HG03565 (cell line): ENCODE data around the gene A3GALT2.

Experiments used
- ATAC-seq: cut with Tn5 transposase; IDR thresholded peaks from one replicate; pipeline ENCODE4 v1.9.1; 2021; ENCODE audit warnings: mild to moderate bottlenecking, moderate library complexity; ENCODE audit not compliant: unreplicated experiment

A3GALT2 gene

GRCh38 chr1:33320619-33321165 is at the start of gene A3GALT2:
TSS of gene A3GALT2 (minus strand) at chr1:33321098. CDS start at chr1:33321098, 0 bp downstream.
- ATAC-seq: no peak

DNA sequence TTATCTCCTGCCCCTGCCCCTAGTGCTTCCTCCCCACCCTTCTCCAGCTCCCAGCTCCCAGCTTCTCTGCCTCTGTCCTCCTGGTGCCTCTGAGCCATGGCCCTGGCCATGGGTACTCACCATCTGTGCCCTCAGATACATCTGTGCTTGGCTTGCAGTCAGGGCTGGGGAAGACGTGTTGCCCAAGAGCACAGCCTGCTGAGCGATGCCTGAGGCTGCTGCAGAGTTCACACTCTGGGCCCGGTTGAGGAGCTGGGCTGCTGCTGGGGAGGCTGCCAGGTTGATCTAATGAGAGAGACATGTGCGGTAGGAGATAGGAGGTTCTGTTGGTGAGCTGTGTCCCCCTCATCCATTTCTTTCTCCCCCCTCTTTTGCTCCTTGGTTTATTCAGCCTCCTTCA is 49.4 kb upstream of the A3GALT2 start:
- no peak for ATAC-seq

DNA sequence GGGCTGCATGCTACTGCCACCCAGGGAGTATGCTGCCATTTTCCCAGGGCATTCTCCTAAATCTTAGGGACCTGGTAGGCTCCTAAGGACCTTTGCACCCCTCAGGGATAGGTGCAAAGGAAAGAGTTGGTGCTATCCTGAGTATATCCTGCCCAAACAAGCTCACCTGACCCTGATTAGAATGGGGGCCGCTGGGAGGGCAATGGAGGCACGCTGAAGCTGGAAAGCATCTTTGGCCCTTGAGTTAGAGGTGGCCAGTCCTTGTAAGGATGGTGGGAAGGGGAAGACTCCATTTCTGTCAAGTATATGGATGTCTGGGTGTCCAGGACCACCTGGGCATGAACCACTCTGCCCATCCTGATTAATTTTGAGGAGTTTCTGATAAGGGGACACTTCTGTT is 48.9 kb upstream of the A3GALT2 start:
- ATAC-seq: no peak

- ATAC-seq: no peak
These were observed 48.2 kb upstream of the A3GALT2 start for GRCh38 chr1:33369081-33369480.

GRCh38 chr1:33368431-33368830 is 47.5 kb upstream of the A3GALT2 start:
- ATAC-seq: no peak

GRCh38 chr1:33367485-33368405 is 46.8 kb upstream of the A3GALT2 start:
- ATAC-seq: peak; percentile 41

DNA sequence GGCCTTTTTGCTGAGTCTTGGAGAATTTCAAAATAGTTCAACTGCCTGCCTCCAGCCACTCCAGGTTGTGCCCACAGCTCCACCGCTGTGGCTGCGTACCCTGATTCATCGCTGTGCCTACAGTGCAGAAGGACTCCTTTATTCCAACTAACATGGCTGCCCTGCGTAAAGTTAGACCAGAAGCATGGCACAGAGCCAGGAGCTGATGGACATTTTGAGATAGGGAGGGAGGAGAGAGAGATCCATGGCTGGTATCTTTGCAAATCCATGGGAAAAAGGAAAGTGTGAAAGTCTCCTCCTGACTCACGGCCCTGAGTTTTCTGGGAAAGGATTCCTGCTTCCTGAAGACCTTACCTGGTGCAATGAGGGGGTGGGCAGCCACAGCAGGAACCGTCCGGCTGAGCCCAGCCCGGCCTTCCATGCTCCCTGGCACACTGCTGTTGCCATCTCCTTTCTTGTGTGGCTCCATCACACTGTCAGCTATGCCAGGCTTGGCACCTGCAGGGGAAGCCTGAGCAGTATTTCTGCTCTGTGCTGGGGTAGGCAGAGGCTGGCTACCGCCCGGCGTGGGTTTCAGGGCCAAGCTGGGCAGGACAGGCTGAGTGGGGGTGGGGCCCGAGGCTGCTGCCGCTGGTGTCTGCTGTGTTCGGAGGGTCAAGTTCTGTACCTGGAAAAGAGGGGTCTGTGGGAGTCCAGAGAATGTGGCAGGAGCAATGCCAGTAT is 46.0 kb upstream of the A3GALT2 start:
- no peak for ATAC-seq

DNA sequence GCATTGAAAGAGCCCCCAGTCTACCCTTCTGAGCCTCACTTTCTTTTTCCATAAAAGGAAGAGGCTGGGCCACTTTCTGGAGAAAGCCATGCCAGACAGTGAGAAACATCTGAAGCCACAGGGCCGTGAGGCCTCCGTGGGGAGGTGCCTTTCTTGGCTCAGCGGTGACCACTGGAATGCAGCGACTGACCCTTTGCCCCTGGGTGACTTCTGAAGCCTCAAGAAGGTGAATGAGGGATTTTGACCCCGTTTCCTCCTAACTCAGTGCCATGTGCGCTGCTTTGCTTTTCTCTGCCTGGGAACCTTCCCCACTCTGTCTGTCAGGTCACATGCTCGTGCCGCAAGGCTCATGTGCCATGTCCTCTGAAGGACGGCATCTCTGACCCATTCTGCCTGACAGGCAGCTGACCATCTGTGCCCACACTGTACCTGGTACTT is 44.7 kb upstream of the A3GALT2 start:
- ATAC-seq: no peak

DNA sequence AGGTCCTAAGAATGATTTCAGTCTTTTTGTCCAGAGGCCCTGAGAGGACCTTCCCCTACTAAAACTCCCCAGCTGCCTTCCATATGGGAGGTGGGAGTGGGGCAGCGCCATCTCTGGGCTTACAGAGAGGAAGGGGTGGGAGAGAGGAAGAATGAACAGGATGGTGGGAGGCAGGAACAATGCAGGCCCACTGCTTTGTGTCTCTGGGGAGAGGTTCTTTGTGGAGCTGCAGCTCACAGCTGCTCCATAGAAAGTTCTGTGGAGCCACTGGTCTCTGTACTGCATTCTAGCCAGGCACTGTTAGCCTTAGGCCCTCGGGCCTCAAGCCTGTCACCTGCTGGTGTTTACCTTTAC is 43.6 kb upstream of the A3GALT2 start:
- no peak for ATAC-seq

GRCh38 chr1:33363470-33363861 is 42.6 kb upstream of the A3GALT2 start:
- no peak for ATAC-seq

DNA sequence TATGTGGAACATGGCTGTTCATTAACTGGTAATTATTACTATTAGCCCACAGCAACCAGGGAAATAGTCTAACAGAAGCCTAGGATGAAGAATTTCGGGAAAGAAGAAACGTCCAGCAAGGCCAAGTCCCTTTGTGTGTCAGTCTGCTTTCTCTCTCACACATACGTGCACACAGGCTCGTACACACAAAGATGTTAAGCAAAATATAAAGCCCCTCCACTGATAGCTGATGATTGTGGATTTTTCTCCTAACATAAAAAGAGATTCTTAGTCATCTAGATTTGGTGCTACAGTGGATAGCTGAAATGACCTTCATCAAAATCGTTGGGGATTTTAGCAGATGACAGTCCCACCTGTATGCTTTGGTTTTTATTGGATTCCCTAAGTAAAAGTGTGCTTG is 42.1 kb upstream of the A3GALT2 start:
- ATAC-seq: no peak

- ATAC-seq: no peak
These were observed 40.8 kb upstream of the A3GALT2 start for GRCh38 chr1:33361532-33362235.

GRCh38 chr1:33360367-33360766 is 39.5 kb upstream of the A3GALT2 start:
- no peak for ATAC-seq

DNA sequence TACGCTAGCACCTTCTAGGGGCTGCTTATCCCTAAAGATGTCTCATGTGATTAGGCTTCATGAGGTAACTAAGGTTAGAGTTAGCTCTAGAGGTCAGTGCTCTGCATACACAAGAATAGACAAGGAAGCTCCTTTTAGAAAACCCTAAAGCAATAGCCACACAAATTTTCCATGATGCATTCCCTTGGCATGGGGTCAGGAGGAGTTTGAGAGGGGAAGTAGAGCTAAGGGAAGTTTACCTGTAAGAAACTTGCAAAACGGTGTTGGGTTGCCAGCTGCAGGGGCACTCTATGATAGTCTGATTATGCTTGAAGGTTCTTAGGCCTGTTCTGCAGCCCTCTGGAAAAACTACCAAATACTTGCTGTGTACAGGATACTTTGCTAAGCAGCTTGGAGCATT is 39.0 kb upstream of the A3GALT2 start:
- no peak for ATAC-seq

- ATAC-seq: no peak
These were observed 38.1 kb upstream of the A3GALT2 start for GRCh38 chr1:33358795-33359503.

DNA sequence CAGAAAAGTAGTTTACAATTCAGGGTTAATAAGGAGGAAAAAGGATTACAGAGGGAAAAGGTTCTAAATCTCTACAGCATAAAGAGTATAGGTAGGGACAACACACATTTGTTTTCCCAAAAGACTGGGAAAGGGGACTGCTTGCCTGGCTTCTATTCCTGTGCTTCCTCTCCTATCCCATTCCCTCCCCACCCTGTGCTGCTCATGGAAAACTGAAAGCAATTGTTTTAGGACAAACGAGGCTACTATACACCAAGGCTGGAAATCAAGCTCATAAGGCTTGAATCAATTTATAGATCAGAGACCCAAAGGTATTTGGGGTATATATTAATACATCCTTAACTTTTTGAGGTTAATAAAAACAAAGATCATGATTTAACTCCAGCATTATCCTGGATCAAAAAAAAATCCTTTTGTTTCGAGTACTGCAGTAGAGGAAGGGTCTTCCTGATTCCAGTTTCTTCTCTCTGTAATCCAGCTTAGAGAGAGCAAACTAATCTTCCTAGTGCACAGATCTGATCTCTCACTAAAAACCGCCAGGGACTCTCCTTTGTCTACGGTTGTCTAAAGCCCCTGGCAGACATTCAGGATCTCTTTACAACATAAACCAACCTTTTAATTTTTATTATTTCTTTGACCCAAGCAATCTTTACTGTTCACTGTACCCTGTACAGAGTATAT is 37.4 kb upstream of the A3GALT2 start:
- no peak for ATAC-seq

- ATAC-seq: no peak
These were observed 36.2 kb upstream of the A3GALT2 start for GRCh38 chr1:33357099-33357498.

- no peak for ATAC-seq
These were observed 33.9 kb upstream of the A3GALT2 start for GRCh38 chr1:33354707-33355316.

GRCh38 chr1:33353531-33353930 is 32.6 kb upstream of the A3GALT2 start:
- ATAC-seq: no peak

GRCh38 chr1:33351281-33351660 is 30.4 kb upstream of the A3GALT2 start:
- ATAC-seq: no peak
